Smooth muscle cell of the coronary artery (primary cell): ENCODE measurements around the gene IL18BP. TPM values are rescaled to one million over a fixed set of nuclear protein-coding genes. Genes with fewer than 3 reads are reported as not detected.

Experiments
- total RNA-seq: library from RNA; depleted of rRNA; stranded (reverse); fragments of >200 nt; gene quantifications from 2 replicates; pipeline ENCODE4 v1.2.3, GENCODE V29; 2014; ENCODE audit warnings: low replicate concordance

IL18BP gene
- 1.9 and 3.8 TPM in 2 replicates for total RNA-seq

DNA sequence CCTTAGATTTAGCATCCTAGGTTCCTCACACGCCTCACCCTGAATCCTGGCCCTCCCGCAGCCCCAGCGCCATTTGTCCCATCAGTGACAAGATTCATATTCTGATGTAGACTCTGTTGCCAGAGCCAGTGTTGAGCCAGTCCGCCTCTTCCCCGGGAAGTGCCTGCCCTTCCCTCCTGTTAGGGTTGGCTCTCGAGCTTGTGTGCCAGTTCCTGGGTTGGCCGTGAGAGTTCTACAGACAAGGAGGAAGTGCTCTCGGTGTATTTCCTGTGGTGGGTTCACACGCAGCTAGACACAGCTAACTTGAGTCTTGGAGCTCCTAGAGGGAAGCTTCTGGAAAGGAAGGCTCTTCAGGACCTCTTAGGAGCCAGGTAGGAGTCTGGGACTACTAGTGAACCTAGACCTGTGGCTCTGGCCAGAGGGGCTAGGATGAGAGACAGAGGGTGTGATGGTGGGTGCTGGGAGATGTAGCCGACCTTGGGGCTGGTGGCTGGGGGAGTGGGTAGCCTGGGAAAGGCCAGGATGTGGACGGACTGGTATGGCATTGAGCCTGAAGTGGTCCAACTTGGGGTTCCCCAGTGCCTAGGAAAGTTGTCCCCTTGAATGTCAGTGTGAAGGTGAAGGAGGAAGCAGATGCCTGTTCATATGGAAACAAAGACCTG, at the start of gene IL18BP:
IL18BP (plus strand) TSS at position 261 of the 662 bp plus-strand sequence. CDS start 1,076 bp downstream, outside the sequence.

Other genes starting within 250 kb of the IL18BP start
- not detected in 2 replicates for gene DEFB108B, start 165.7 kb upstream of the IL18BP start, total RNA-seq
- not detected in 2 replicates for gene DEFB131B, start 120.5 kb upstream of the IL18BP start, total RNA-seq
- gene XNDC1N, start 70.3 kb upstream of the IL18BP start, total RNA-seq: 4.6 and 7.3 TPM in 2 replicates
- 87.3 and 107 TPM in 2 replicates for gene RNF121, start 69.9 kb upstream of the IL18BP start, total RNA-seq
- gene NUMA1, start 81.6 kb downstream of the IL18BP start, total RNA-seq: 88.9 and 138 TPM in 2 replicates
- 7.5 and 9.5 TPM in 2 replicates for gene LRRC51, start 81.9 kb downstream of the IL18BP start, total RNA-seq
- 87.7 and 153 TPM in 2 replicates for gene LAMTOR1, start 104.4 kb downstream of the IL18BP start, total RNA-seq
- gene TOMT, start 107.0 kb downstream of the IL18BP start, total RNA-seq: not detected in 2 replicates
- gene ANAPC15, start 113.8 kb downstream of the IL18BP start, total RNA-seq: 37.6 and 61.5 TPM in 2 replicates
- gene FOLR3, start 136.8 kb downstream of the IL18BP start, total RNA-seq: 5.5 TPM in 1 of 2 replicates, not detected in the other
- gene FOLR1, start 193.2 kb downstream of the IL18BP start, total RNA-seq: not detected in 2 replicates
- gene FOLR2, start 217.9 kb downstream of the IL18BP start, total RNA-seq: not detected in 2 replicates
- gene INPPL1, start 225.9 kb downstream of the IL18BP start, total RNA-seq: 49.4 and 53.9 TPM in 2 replicates
- gene PHOX2A, start 245.3 kb downstream of the IL18BP start, total RNA-seq: not detected in 2 replicates